HepG2 (cell line): ENCODE results near the gene ANTXR1. TPM values are rescaled to one million over a fixed set of nuclear protein-coding genes. Genes with fewer than 3 reads are reported as not detected.

ENCODE experiments used
- ATAC-seq: fragments of 200-7000 bp; cut with Tn5 transposase; 3 replicates; pipeline ENCODE4 v1.9.1; 2020; ENCODE audit warnings: mild to moderate bottlenecking, moderate library complexity
- BruUV-seq: library from RNA; stranded (reverse); fragments of 400-500 nt; replicated peaks from 2 replicates; lab custom pipeline; 2021; lab: Mats Ljungman, UMichigan
- CTCF ChIA-PET: fragments of 300-600 bp; formaldehyde crosslinking; extraction: SDS; loops from one replicate; lab custom pipeline; 2021; ENCODE audit warnings: low total read pairs, inconsistent platforms, low intra/inter-chr PET ratio; lab: Yijun Ruan, JAX
- POLR2A ChIA-PET: fragments of 350-600 bp; sonication (Branson Sonifier 250); formaldehyde crosslinking; loops from one replicate; lab custom pipeline; 2020; ENCODE audit warnings: antibody characterized with exemption, inconsistent platforms; lab: Yijun Ruan, JAX
- DNase-seq: peaks from one replicate; pipeline ENCODE4 v3.0.0-alpha.2; 2015; ENCODE audit warnings: low spot score
- FAIRE-seq: peaks from 3 replicates; lab custom pipeline; 2011; peaks lifted over from hg19 to GRCh38; lab: Jason Lieb, UNC
- H2AFZ ChIP-seq: one replicate; pipeline ENCODE4 v1.6.1; 2011; ENCODE audit warnings: low read length, inconsistent platforms
- H3K27ac ChIP-seq: fragments of 300-600 bp; 3 replicates; pipeline ENCODE4 v1.8.0; 2011; ENCODE audit warnings: mixed run types, mild to moderate bottlenecking, mixed read lengths, low read length, inconsistent platforms; ENCODE audit not compliant: insufficient read depth; ENCODE audit errors: extremely low read length
- H3K27me3 ChIP-seq, 2 experiments: fragments of 200-600 bp in 1 of 2; 2 replicates in 1 of 2; 3 replicates in 1 of 2; pipeline versions ENCODE4 v1.6.0 to v1.8.0; 2011; ENCODE audit warnings: low read length in 2 of 2, mild to moderate bottlenecking in 2 of 2, moderate library complexity in 2 of 2, inconsistent platforms in 1 of 2; ENCODE audit not compliant: insufficient read depth in 2 of 2, control insufficient read depth in 1 of 2
- H3K36me3 ChIP-seq, 2 experiments: fragments of 200-600 bp in 1 of 2; replicated peaks in 1 of 2; 2 replicates in 1 of 2; 3 replicates in 1 of 2; pipeline versions ENCODE4 v1.5.1 to v1.8.0; 2011; ENCODE audit warnings: low read length in 2 of 2, inconsistent platforms in 1 of 2; ENCODE audit not compliant: insufficient read depth in 2 of 2, control insufficient read depth in 1 of 2
- H3K4me1 ChIP-seq: 2 replicates; pipeline ENCODE4 v1.5.1; 2012; ENCODE audit warnings: low read length, inconsistent platforms; ENCODE audit not compliant: insufficient read depth
- H3K4me2 ChIP-seq: 2 replicates; pipeline ENCODE4 v1.6.0; 2011; ENCODE audit warnings: low read depth, low read length, inconsistent platforms
- H3K4me3 ChIP-seq, 3 experiments: fragments of 200-600 bp in 1 of 3; sonication (generic), shearing (Covaris generic) in 1 of 3; replicated peaks in 1 of 3; 2 replicates each; pipeline ENCODE4 v1.5.1; 2011 to 2016; ENCODE audit warnings: low read length in 3 of 3, inconsistent platforms in 2 of 3, low read depth in 2 of 3, mild to moderate bottlenecking in 2 of 3, control low read depth in 1 of 3, mixed read lengths in 1 of 3; ENCODE audit not compliant: insufficient read depth in 1 of 3
- H3K79me2 ChIP-seq: one replicate; pipeline ENCODE4 v1.6.1; 2011; ENCODE audit warnings: low read length, inconsistent platforms; ENCODE audit not compliant: insufficient read depth
- H3K9ac ChIP-seq: 2 replicates; pipeline ENCODE4 v1.6.0; 2011; ENCODE audit warnings: mild to moderate bottlenecking, low read depth, low read length, inconsistent platforms; ENCODE audit not compliant: insufficient read depth
- H3K9me3 ChIP-seq: 2 replicates; pipeline ENCODE4 v1.5.1; 2012; ENCODE audit warnings: mild to moderate bottlenecking, low read length
- H4K20me1 ChIP-seq: 2 replicates; pipeline ENCODE4 v1.6.0; 2011; ENCODE audit warnings: inconsistent platforms, mild to moderate bottlenecking, low read length, moderate library complexity; ENCODE audit not compliant: insufficient read depth
- CHD4 ChIP-seq: fragments of 200-600 bp; sonication (generic); IDR thresholded peaks from 2 replicates; pipeline ENCODE4 v1.7.0; 2017; ENCODE audit warnings: mild to moderate bottlenecking, low read length, borderline replicate concordance
- GATAD2A ChIP-seq: IDR thresholded peaks from 2 replicates; pipeline ENCODE4 v1.6.1; 2016
- HNRNPLL ChIP-seq: fragments of 200-400 bp; formaldehyde crosslinking; IDR thresholded peaks from 2 replicates; pipeline ENCODE4 v1.6.1; 2017; ENCODE audit warnings: mild to moderate bottlenecking, low read depth, low read length; ENCODE audit not compliant: poor library complexity, severe bottlenecking
- KAT8 ChIP-seq: IDR thresholded peaks from 2 replicates; pipeline ENCODE4 v1.6.1; 2016; ENCODE audit warnings: missing genetic modification reagents, missing compliant biosample characterization
- MEIS1 ChIP-seq: sonication (generic); formaldehyde crosslinking; IDR thresholded peaks from 2 replicates; pipeline ENCODE4 v1.9.0; 2021; ENCODE audit warnings: mild to moderate bottlenecking, missing genetic modification reagents, moderate library complexity, borderline replicate concordance
- NBN ChIP-seq: fragments of 450-650 bp; conservative IDR thresholded peaks from 2 replicates; pipeline ENCODE4 v1.6.1; 2017
- PAX8 ChIP-seq: sonication (generic); formaldehyde crosslinking; IDR thresholded peaks from 2 replicates; pipeline ENCODE4 v1.8.0; 2022; ENCODE audit warnings: mild to moderate bottlenecking, missing genetic modification reagents, borderline replicate concordance
- TSC22D2 ChIP-seq: sonication (generic); formaldehyde crosslinking; IDR thresholded peaks from 2 replicates; pipeline ENCODE4 v1.5.1; 2020; ENCODE audit warnings: missing genetic modification reagents, mild to moderate bottlenecking, borderline replicate concordance
- XBP1 ChIP-seq: sonication (generic); formaldehyde crosslinking; IDR thresholded peaks from 2 replicates; pipeline ENCODE4 v1.5.0; 2020; ENCODE audit warnings: missing genetic modification reagents
- ZFP82 ChIP-seq: sonication (generic); formaldehyde crosslinking; IDR thresholded peaks from 2 replicates; pipeline ENCODE4 v1.5.1; 2020; ENCODE audit warnings: mild to moderate bottlenecking, missing genetic modification reagents, borderline replicate concordance
- ZIK1 ChIP-seq: sonication (generic); formaldehyde crosslinking; IDR thresholded peaks from 2 replicates; pipeline ENCODE4 v1.5.0; 2020; ENCODE audit warnings: mild to moderate bottlenecking, low read depth, missing genetic modification reagents, borderline replicate concordance
- ZKSCAN8 ChIP-seq: IDR thresholded peaks from 2 replicates; pipeline ENCODE4 v1.6.1; 2016; ENCODE audit warnings: borderline replicate concordance, missing genetic modification reagents, missing compliant biosample characterization
- ZNF20 ChIP-seq: sonication (generic); formaldehyde crosslinking; IDR thresholded peaks from 2 replicates; pipeline ENCODE4 v1.4.0; 2020; ENCODE audit warnings: mild to moderate bottlenecking, moderate library complexity, missing genetic modification reagents
- ZNF230 ChIP-seq: sonication (generic); formaldehyde crosslinking; IDR thresholded peaks from 2 replicates; pipeline ENCODE4 v1.4.0; 2020; ENCODE audit warnings: mild to moderate bottlenecking, missing genetic modification reagents
- ZNF720 ChIP-seq: sonication (generic); formaldehyde crosslinking; IDR thresholded peaks from 2 replicates; pipeline ENCODE4 v1.4.0; 2020; ENCODE audit warnings: missing genetic modification reagents
- ZSCAN30 ChIP-seq: sonication (generic); formaldehyde crosslinking; IDR thresholded peaks from 2 replicates; pipeline ENCODE4 v1.5.0; 2020; ENCODE audit warnings: mild to moderate bottlenecking, missing genetic modification reagents
- in situ Hi-C: cut with HindIII; loops from 2 replicates; pipeline ENCODE4 v1.10.0; 2017; ENCODE audit warnings: low pct_unique_long_range_greater_than_20kb; ENCODE audit not compliant: extremely low pct_ligation_motif_present
- intact Hi-C: fragments of 100-400 bp; cut with micrococcal nuclease; formaldehyde crosslinking; loops from one replicate; pipeline ENCODE4 v1.10.0; 2022; ENCODE audit not compliant: unreplicated experiment
- polyA plus RNA-seq, 8 experiments: library from polyadenylated mRNA; depleted of rRNA in 3 of 8; stranded (reverse) in 7 of 8; unstranded in 1 of 8; fragments of >200 nt; fragmentation: Illumina TruSeq in 4 of 8; extraction: Trizol in 4 of 8; gene quantifications; 2 replicates each; pipeline versions ENCODE4 v1.2.1 to v1.2.3, GENCODE V29; 2011 to 2016; ENCODE audit warnings: low read depth in 4 of 8, missing spikeins in 1 of 8, mixed read lengths in 1 of 8; ENCODE audit not compliant: insufficient read depth in 1 of 8
- total RNA-seq, 5 experiments: library from RNA; depleted of rRNA; stranded (reverse); fragments of >200 nt; fragmentation: Illumina TruSeq; extraction: Trizol; gene quantifications; 2 replicates each; pipeline ENCODE4 v1.2.3, GENCODE V29; 2016; ENCODE audit warnings: low read depth in 1 of 5
- TF ChIP-seq, protein P1 (sequence below): sonication (generic); formaldehyde crosslinking; conservative IDR thresholded peaks from 2 replicates; pipeline ENCODE4 v1.4.0; 2020; ENCODE audit warnings: mild to moderate bottlenecking, missing genetic modification reagents, moderate library complexity
- TF ChIP-seq, protein P2 (sequence below): sonication (generic); formaldehyde crosslinking; IDR thresholded peaks from 2 replicates; pipeline ENCODE4 v1.5.0; 2020; ENCODE audit warnings: mild to moderate bottlenecking, low read depth, missing genetic modification reagents, borderline replicate concordance
- TF ChIP-seq, protein P3 (sequence below): sonication (generic); formaldehyde crosslinking; IDR thresholded peaks from 2 replicates; pipeline ENCODE4 v1.8.0; 2022; ENCODE audit warnings: missing genetic modification reagents, mild to moderate bottlenecking, borderline replicate concordance
- TF ChIP-seq, protein P4 (sequence below): IDR thresholded peaks from 2 replicates; pipeline ENCODE4 v1.6.1; 2016; ENCODE audit warnings: low read depth, borderline replicate concordance

Gene ANTXR1
- total and polyA plus RNA-seq, 2 of the 13 experiments (the other 11 are each of a cell fraction or from before 2014, with no cell fraction given): 4.5 to 12.7 TPM

DNA sequence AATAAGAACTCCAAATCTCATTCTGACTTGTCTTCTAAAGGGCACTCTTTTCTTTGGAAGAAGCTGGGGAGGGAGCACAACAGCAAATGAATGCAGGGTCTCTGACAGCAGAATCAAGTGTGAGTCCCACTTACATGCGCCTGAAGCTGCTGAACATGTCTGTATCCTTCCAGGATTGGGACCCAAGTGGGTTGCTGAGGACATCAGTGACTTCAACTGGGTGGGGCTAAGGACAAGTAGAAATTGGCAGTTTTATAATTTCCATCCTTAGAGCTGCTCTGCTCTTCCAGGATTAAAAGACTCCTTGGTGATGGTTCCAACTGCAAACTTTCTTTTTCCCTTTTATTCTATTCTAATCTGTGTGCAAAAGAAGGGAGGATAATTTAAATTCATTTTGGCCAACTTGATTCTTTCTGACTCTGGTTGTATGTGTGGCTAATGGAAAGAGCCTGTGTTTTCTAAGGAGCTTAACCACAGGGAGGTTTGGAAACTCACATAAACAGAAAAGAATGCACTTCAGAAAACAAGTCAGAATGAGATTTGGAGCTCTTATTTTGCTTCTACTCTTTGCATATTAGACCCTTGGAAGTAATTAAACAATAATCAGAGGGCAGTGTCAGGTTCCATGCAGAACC, 20.6 kb downstream of the ANTXR1 start (continued):
- no peak for TF ChIP-seq CHD4
- no peak for TF ChIP-seq ZIK1 (CRISPR knock-in tag)
- no peak for TF ChIP-seq NBN
- no peak for TF ChIP-seq ZFP82 (CRISPR knock-in tag)

DNA sequence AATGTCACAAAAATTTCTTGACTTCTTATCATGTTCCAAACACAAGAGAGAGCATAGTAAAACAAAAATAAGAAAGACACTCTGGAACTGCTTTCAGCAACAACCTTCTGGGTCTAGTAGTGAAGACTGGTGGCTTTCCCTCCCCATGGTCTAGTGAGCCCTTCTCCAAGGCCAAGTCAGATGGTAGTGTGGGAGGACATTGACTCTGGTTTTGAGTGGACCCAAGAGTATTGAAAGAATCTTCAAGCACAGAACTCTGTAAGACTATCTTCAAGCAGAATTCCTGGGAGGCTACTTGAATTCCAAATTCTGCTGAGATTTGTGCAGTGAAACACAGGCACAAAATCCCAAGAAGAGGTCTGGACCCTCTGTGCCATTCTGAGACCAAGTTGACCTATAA, 21.1 kb downstream of the ANTXR1 start:
- ChIA-PET POLR2A (no interaction called here), CTCF (no interaction called here)
- H3K4me2 ChIP-seq: no peak overlapping the region
- peaks cover 28% of the 10 kb centered on the region for H3K4me1 ChIP-seq
- no peak overlapping the region for H3K4me3 ChIP-seq
- H3K9ac ChIP-seq: no peak overlapping the region
- FAIRE-seq: no peak
- no peak overlapping the region for H3K27ac ChIP-seq
- H2AFZ ChIP-seq: no peak overlapping the region
- intact Hi-C loops (no loop called here), in situ Hi-C loops (no loop called here)
- no peaks in the 10 kb centered on the region for H3K27me3 ChIP-seq
- no peaks in the 10 kb centered on the region for H3K79me2 ChIP-seq
- BruUV-seq: no TSS peak
- no peak for ATAC-seq
- H4K20me1 ChIP-seq: no peaks in the 10 kb centered on the region
- no peak for DNase-seq
- no peaks in the 10 kb centered on the region for H3K9me3 ChIP-seq
- TF ChIP-seq, protein P1, sequence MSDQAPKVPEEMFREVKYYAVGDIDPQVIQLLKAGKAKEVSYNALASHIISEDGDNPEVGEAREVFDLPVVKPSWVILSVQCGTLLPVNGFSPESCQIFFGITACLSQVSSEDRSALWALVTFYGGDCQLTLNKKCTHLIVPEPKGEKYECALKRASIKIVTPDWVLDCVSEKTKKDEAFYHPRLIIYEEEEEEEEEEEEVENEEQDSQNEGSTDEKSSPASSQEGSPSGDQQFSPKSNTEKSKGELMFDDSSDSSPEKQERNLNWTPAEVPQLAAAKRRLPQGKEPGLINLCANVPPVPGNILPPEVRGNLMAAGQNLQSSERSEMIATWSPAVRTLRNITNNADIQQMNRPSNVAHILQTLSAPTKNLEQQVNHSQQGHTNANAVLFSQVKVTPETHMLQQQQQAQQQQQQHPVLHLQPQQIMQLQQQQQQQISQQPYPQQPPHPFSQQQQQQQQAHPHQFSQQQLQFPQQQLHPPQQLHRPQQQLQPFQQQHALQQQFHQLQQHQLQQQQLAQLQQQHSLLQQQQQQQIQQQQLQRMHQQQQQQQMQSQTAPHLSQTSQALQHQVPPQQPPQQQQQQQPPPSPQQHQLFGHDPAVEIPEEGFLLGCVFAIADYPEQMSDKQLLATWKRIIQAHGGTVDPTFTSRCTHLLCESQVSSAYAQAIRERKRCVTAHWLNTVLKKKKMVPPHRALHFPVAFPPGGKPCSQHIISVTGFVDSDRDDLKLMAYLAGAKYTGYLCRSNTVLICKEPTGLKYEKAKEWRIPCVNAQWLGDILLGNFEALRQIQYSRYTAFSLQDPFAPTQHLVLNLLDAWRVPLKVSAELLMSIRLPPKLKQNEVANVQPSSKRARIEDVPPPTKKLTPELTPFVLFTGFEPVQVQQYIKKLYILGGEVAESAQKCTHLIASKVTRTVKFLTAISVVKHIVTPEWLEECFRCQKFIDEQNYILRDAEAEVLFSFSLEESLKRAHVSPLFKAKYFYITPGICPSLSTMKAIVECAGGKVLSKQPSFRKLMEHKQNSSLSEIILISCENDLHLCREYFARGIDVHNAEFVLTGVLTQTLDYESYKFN (CRISPR knock-in tag): no peak
- TF ChIP-seq ZSCAN30 (CRISPR knock-in tag) (no peak), MEIS1 (no peak), TSC22D2 (CRISPR knock-in tag) (no peak), KAT8 (CRISPR knock-in tag) (no peak), PAX8 (no peak), XBP1 (CRISPR knock-in tag) (no peak), GATAD2A (CRISPR knock-in tag) (no peak), ZNF230 (CRISPR knock-in tag) (no peak), ZKSCAN8 (CRISPR knock-in tag) (no peak), HNRNPLL (no peak), ZNF720 (CRISPR knock-in tag) (no peak), ZNF20 (no peak)
- TF ChIP-seq, protein P2, sequence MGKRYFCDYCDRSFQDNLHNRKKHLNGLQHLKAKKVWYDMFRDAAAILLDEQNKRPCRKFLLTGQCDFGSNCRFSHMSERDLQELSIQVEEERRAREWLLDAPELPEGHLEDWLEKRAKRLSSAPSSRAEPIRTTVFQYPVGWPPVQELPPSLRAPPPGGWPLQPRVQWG (CRISPR knock-in tag): no peak
- TF ChIP-seq, protein P3, sequence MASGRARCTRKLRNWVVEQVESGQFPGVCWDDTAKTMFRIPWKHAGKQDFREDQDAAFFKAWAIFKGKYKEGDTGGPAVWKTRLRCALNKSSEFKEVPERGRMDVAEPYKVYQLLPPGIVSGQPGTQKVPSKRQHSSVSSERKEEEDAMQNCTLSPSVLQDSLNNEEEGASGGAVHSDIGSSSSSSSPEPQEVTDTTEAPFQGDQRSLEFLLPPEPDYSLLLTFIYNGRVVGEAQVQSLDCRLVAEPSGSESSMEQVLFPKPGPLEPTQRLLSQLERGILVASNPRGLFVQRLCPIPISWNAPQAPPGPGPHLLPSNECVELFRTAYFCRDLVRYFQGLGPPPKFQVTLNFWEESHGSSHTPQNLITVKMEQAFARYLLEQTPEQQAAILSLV (CRISPR knock-in tag): no peak
- TF ChIP-seq, protein P4, sequence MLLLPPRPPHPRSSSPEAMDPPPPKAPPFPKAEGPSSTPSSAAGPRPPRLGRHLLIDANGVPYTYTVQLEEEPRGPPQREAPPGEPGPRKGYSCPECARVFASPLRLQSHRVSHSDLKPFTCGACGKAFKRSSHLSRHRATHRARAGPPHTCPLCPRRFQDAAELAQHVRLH (CRISPR knock-in tag): no peak
- H3K36me3 ChIP-seq: no peaks in the 10 kb centered on the region
